A549 (cell line): ENCODE measurements around the gene HSP90AA1. TPM values are rescaled to one million over a fixed set of nuclear protein-coding genes. Genes with fewer than 3 reads are reported as not detected.
A peak's percentile ranks its signal among the peaks of the same experiment; 100 is the strongest.

Source experiments
- ATAC-seq, 2 experiments: fragments of 200-7000 bp in 1 of 2; fragments of >200 bp in 1 of 2; cut with Nextera tagmentation in 1 of 2; cut with Tn5 transposase in 1 of 2; 3 replicates each; pipeline versions ENCODE4 v1.8.0 to v1.9.1; 2018 to 2020; ENCODE audit warnings: mild to moderate bottlenecking in 1 of 2, moderate library complexity in 1 of 2
- CTCF ChIA-PET: fragments of 300-600 bp; sonication (Branson Sonifier 250); formaldehyde crosslinking; extraction: SDS; loops from one replicate; lab custom pipeline; 2021; ENCODE audit warnings: antibody characterized with exemption, inconsistent platforms; lab: Yijun Ruan, JAX
- POLR2A ChIA-PET: fragments of 350-600 bp; formaldehyde crosslinking; extraction: SDS; loops from one replicate; lab custom pipeline; 2021; ENCODE audit warnings: antibody characterized with exemption, inconsistent platforms; lab: Yijun Ruan, JAX
- DNase-seq, 2 experiments: peaks; one replicate each; pipeline versions ENCODE4 v3.0.0 to v3.0.0-alpha.2; 2011 to 2016; ENCODE audit warnings: low read depth in 1 of 2, low spot score in 1 of 2
- FAIRE-seq: peaks from 2 replicates; lab custom pipeline; 2011; peaks lifted over from hg19 to GRCh38; lab: Jason Lieb, UNC
- H3K27ac ChIP-seq, 2 experiments: fragments of >200 bp; sonication (Bioruptor Twin); formaldehyde crosslinking; 3 replicates each; pipeline ENCODE4 v1.5.1; 2016 to 2017
- H3K4me1 ChIP-seq: fragments of >200 bp; sonication (Bioruptor Twin); formaldehyde crosslinking; 3 replicates; pipeline ENCODE4 v1.6.1; 2016
- H3K4me2 ChIP-seq: fragments of >200 bp; sonication (Bioruptor Twin); formaldehyde crosslinking; 3 replicates; pipeline ENCODE4 v1.6.1; 2016
- H3K4me3 ChIP-seq: fragments of >200 bp; sonication (Bioruptor Twin); formaldehyde crosslinking; 3 replicates; pipeline ENCODE4 v1.5.1; 2016
- H3K9me3 ChIP-seq: fragments of >200 bp; sonication (Bioruptor Twin); formaldehyde crosslinking; 3 replicates; pipeline ENCODE4 v1.6.1; 2016
- ATOH8 ChIP-seq: fragments of 250-450 bp; sonication (Bioruptor Pico); IDR thresholded peaks from 2 replicates; pipeline ENCODE4 v1.5.0; 2020; ENCODE audit warnings: low read depth, mild to moderate bottlenecking, moderate library complexity
- BCL3 ChIP-seq: fragments of >200 bp; sonication (Bioruptor Twin); formaldehyde crosslinking; IDR thresholded peaks from 3 replicates; pipeline ENCODE4 v1.6.1; 2016
- CEBPB ChIP-seq, 2 experiments: fragments of >200 bp in 1 of 2; sonication (Bioruptor Twin) in 1 of 2; formaldehyde crosslinking in 1 of 2; IDR thresholded peaks; 2 replicates each; pipeline ENCODE4 v1.6.1; 2012 to 2016
- CHD4 ChIP-seq: fragments of 200-600 bp; sonication (generic); IDR thresholded peaks from 2 replicates; pipeline ENCODE4 v1.6.1; 2016; ENCODE audit warnings: antibody characterized with exemption, mild to moderate bottlenecking, borderline replicate concordance
- CTCF ChIP-seq: fragments of >200 bp; sonication (Bioruptor Twin); formaldehyde crosslinking; IDR thresholded peaks from 3 replicates; pipeline ENCODE4 v1.5.1; 2016
- EP300 ChIP-seq, 2 experiments: fragments of >200 bp; sonication (Bioruptor Twin); formaldehyde crosslinking; IDR thresholded peaks; 2 replicates in 1 of 2; 3 replicates in 1 of 2; pipeline ENCODE4 v1.6.1; 2016 to 2017
- FOSL2 ChIP-seq, 2 experiments: fragments of 450-650 bp in 1 of 2; fragments of >200 bp in 1 of 2; sonication (Bioruptor Twin) in 1 of 2; formaldehyde crosslinking; IDR thresholded peaks; 2 replicates each; pipeline versions ENCODE4 v1.5.0 to v1.6.1; 2016 to 2020; ENCODE audit warnings: mild to moderate bottlenecking in 1 of 2, moderate library complexity in 1 of 2
- HDAC2 ChIP-seq: fragments of 200-600 bp; sonication (generic); IDR thresholded peaks from 2 replicates; pipeline ENCODE4 v1.6.1; 2016
- HOXB5 ChIP-seq: fragments of 250-450 bp; sonication (Bioruptor Pico); IDR thresholded peaks from 2 replicates; pipeline ENCODE4 v1.5.0; 2020; ENCODE audit warnings: mild to moderate bottlenecking, moderate library complexity
- JUN ChIP-seq, 2 experiments: fragments of >200 bp; sonication (Bioruptor Twin); formaldehyde crosslinking; IDR thresholded peaks; 2 replicates in 1 of 2; 3 replicates in 1 of 2; pipeline ENCODE4 v1.6.1; 2016 to 2017
- KDM5A ChIP-seq: fragments of 200-600 bp; sonication (generic); IDR thresholded peaks from 2 replicates; pipeline ENCODE4 v1.6.1; 2016; ENCODE audit warnings: antibody characterized with exemption, mild to moderate bottlenecking
- MAZ ChIP-seq: fragments of 150-350 bp; IDR thresholded peaks from 2 replicates; pipeline ENCODE4 v1.6.1; 2014; ENCODE audit warnings: antibody characterized with exemption, low read depth, low read length, borderline replicate concordance
- PBX3 ChIP-seq: IDR thresholded peaks from 2 replicates; pipeline ENCODE4 v1.6.1; 2012
- POLR2A ChIP-seq: IDR thresholded peaks from 2 replicates; pipeline ENCODE4 v1.6.1; 2012; ENCODE audit warnings: mild to moderate bottlenecking, low read length
- RARB ChIP-seq: fragments of 250-450 bp; sonication (Bioruptor Pico); IDR thresholded peaks from 2 replicates; pipeline ENCODE4 v1.8.0; 2021; ENCODE audit warnings: mild to moderate bottlenecking, moderate library complexity
- REST ChIP-seq: fragments of 200-600 bp; sonication (generic); IDR thresholded peaks from 2 replicates; pipeline ENCODE4 v1.6.1; 2016; ENCODE audit warnings: antibody characterized with exemption, mild to moderate bottlenecking, moderate library complexity
- ZC3H11A ChIP-seq: fragments of 450-650 bp; IDR thresholded peaks from 2 replicates; pipeline ENCODE4 v1.6.1; 2014; ENCODE audit warnings: antibody characterized with exemption, mild to moderate bottlenecking
- ZSCAN20 ChIP-seq: fragments of 250-450 bp; sonication (Bioruptor Pico); IDR thresholded peaks from 2 replicates; pipeline ENCODE4 v1.8.0; 2022; ENCODE audit warnings: mild to moderate bottlenecking, moderate library complexity
- WGBS: methylation state at CpG from one replicate; pipeline ENCODE4 v1.1.6; 2017; ENCODE audit errors: missing lambda C conversion rate; 5-methylcytosine and 5-hydroxymethylcytosine counted together
- polyA plus RNA-seq, 4 experiments: library from polyadenylated mRNA; depleted of rRNA in 3 of 4; stranded (reverse); fragments of >200 nt; fragmentation: RNase III in 1 of 4; extraction: RNeasy Plus Mini Kit Qiagen cat#74134 plus additional on column Dnase treatment in 1 of 4; gene quantifications; 2 replicates in 3 of 4; 3 replicates in 1 of 4; pipeline ENCODE4 v1.2.3, GENCODE V29; 2011 to 2017

HSP90AA1 gene
- polyA plus RNA-seq, 2 of the 4 experiments (the other 2 are of a cell fraction), result 1,087 to 1,864 TPM

GRCh38 chr14:102080183-102081080 lies 6.4 kb downstream of the HSP90AA1 start:
- no peak for ATAC-seq
- Histone ChIP-seq H3K4me2 (no peak overlapping the region), H3K27ac (no peak overlapping the region), H3K4me3 (no peak overlapping the region)
- CTCF ChIA-PET, result interaction anchor here (1.5 to 5.5 kb wide), 2 partner anchors 15 to 16 kb away, joined by 7 to 37 read pairs; no protein-coding TSS in a partner anchor
- no peak for FAIRE-seq
- TF ChIP-seq KDM5A, result no peak
- no peak for TF ChIP-seq MAZ
- TF ChIP-seq CHD4, result no peak
- TF ChIP-seq ZC3H11A, result no peak
- TF ChIP-seq PBX3, result no peak
- TF ChIP-seq REST, result no peak
- no peak for TF ChIP-seq ZSCAN20
- TF ChIP-seq, all 56 proteins: peak for 0
- Histone ChIP-seq H3K4me1 (peaks cover 39% of the 10 kb centered on the region), H3K9me3 (no peaks in the 10 kb centered on the region)
- POLR2A ChIA-PET, result no interaction called here
- 80% methylated on average over 14 of the region's 14 CpGs for WGBS
- DNase-seq, result no peak

GRCh38 chr14:102079700-102079979 lies 7.2 kb downstream of the HSP90AA1 start:
- Histone ChIP-seq H3K27ac (no peak overlapping the region), H3K9me3 (no peaks in the 10 kb centered on the region), H3K4me3 (no peak overlapping the region), H3K4me2 (no peak overlapping the region), H3K4me1 (peaks cover 32% of the 10 kb centered on the region)
- DNase-seq (no peak), ATAC-seq (no peak), FAIRE-seq (no peak)
- ChIA-PET CTCF (interaction anchor here (5.5 kb wide), 1 partner anchor 17 kb away, joined by 37 read pairs; no protein-coding TSS in a partner anchor), POLR2A (no interaction called here)
- TF ChIP-seq BCL3 (no peak), HOXB5 (CRISPR knock-in tag) (no peak), EP300 (IDR thresholded peaks at IDR 0.05) (no peak)

GRCh38 chr14:102078831-102079699 lies 7.8 kb downstream of the HSP90AA1 start:
- H3K4me2 ChIP-seq, result no peak overlapping the region
- TF ChIP-seq POLR2A, result 0 out of 2 replicates have a peak, but pooled peaks have one; percentile 34
- no peak for TF ChIP-seq CTCF
- no peak for TF ChIP-seq JUN (IDR thresholded peaks at IDR 0.05)
- peak in 1 of 2 experiments; percentile 42; a peak in 1 of 4 replicates for TF ChIP-seq CEBPB (IDR thresholded peaks at IDR 0.05)
- TF ChIP-seq ATOH8 (CRISPR knock-in tag), result no peak
- TF ChIP-seq FOSL2 (IDR thresholded peaks at IDR 0.05), result no peak
- TF ChIP-seq FOSL2 (CRISPR knock-in tag; IDR thresholded peaks at IDR 0.05), result no peak
- no peak for TF ChIP-seq RARB (CRISPR knock-in tag)
- TF ChIP-seq HDAC2, result no peak
- 86% methylated on average over 10 of the region's 10 CpGs for WGBS
- peaks cover 26% of the 10 kb centered on the region for H3K4me1 ChIP-seq
- no peaks in the 10 kb centered on the region for H3K9me3 ChIP-seq
- FAIRE-seq, result no peak
- ChIA-PET CTCF (interaction anchor here (0.6 to 5.5 kb wide), 3 partner anchors 16 to 202 kb away, joined by 3 to 37 read pairs (median 4); no protein-coding TSS in a partner anchor), POLR2A (interaction anchor here (0.6 kb wide), 1 partner anchor 16 kb away, joined by 3 read pairs; no protein-coding TSS in a partner anchor)
- H3K27ac ChIP-seq, result no peak overlapping the region
- no peak overlapping the region for H3K4me3 ChIP-seq
- no peak for DNase-seq
- ATAC-seq, result peak in 1 of 2 experiments; percentile 9; a peak in 1 of 6 replicates
